ENCODE results near the gene GPR37.

DNA sequence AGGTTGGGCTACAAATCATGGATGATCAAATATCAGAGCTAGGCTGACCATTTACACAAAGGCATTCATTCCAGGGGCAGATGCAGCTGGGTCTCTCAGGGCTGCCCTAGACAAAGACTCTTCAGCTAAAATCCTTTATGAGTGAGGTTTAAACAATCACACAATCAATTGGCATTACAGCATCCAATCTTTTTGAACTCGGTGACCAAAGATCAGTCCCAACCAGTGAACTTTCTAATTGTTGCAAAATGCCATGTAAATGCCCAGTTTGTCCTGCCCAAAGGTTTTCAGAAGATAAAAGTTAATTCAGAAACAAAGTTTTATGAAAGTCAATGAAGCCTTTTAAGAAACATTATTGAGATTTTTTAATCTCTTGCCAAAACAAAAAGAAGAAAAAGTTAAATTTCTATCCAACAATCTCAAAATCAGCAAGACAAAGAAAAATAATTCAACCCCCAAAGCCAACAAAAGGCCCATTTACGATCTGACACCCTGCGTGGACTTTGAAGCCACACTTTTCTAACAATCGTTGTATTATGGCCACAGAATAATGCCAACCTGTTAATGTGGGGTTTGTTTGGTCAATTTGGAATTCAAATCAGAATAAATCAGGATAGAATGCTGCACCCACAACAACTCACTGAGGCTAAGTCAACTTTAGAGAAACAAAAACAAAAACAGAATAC, 40.9 kb downstream of the GPR37 start:
- TF ChIP-seq RFX5 (IDR thresholded peaks at IDR 0.05; ENCODE audit: low read length) (no peak), TAF1 (IDR thresholded peaks at IDR 0.05; ENCODE audit: borderline replicate concordance, low read depth, low read length) (no peak), GABPA (IDR thresholded peaks at IDR 0.05; ENCODE audit: low read depth) (no peak), SIN3A (IDR thresholded peaks at IDR 0.05; ENCODE audit: borderline replicate concordance, low read depth, low read length) (no peak), EZH2phosphoT487 (IDR thresholded peaks at IDR 0.05; ENCODE audit: borderline replicate concordance, low read depth) (no peak)
- TF ChIP-seq, protein P1, sequence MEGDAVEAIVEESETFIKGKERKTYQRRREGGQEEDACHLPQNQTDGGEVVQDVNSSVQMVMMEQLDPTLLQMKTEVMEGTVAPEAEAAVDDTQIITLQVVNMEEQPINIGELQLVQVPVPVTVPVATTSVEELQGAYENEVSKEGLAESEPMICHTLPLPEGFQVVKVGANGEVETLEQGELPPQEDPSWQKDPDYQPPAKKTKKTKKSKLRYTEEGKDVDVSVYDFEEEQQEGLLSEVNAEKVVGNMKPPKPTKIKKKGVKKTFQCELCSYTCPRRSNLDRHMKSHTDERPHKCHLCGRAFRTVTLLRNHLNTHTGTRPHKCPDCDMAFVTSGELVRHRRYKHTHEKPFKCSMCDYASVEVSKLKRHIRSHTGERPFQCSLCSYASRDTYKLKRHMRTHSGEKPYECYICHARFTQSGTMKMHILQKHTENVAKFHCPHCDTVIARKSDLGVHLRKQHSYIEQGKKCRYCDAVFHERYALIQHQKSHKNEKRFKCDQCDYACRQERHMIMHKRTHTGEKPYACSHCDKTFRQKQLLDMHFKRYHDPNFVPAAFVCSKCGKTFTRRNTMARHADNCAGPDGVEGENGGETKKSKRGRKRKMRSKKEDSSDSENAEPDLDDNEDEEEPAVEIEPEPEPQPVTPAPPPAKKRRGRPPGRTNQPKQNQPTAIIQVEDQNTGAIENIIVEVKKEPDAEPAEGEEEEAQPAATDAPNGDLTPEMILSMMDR (IDR thresholded peaks at IDR 0.05) = no peak

All from SK-N-SH (cell line).